Astrocyte of the hippocampus (primary cell): ENCODE results near the gene ABHD1.
"Not testable (repeated sequence)": the region's sequence is repeated elsewhere in the genome, so short reads cannot be mapped to it uniquely, and the experiment has no call there.

Experiments
- DNase-seq: peaks from one replicate; pipeline ENCODE4 v3.0.0; 2011; ENCODE audit warnings: low read depth, low spot score

Gene ABHD1

GRCh38 chr2:27123302-27124150, at the start of gene ABHD1:
Gene ABHD1 (plus strand): TSS chr2:27123815. CDS start chr2:27123949, 134 bp downstream.
- peak; percentile 53 for DNase-seq

DNA sequence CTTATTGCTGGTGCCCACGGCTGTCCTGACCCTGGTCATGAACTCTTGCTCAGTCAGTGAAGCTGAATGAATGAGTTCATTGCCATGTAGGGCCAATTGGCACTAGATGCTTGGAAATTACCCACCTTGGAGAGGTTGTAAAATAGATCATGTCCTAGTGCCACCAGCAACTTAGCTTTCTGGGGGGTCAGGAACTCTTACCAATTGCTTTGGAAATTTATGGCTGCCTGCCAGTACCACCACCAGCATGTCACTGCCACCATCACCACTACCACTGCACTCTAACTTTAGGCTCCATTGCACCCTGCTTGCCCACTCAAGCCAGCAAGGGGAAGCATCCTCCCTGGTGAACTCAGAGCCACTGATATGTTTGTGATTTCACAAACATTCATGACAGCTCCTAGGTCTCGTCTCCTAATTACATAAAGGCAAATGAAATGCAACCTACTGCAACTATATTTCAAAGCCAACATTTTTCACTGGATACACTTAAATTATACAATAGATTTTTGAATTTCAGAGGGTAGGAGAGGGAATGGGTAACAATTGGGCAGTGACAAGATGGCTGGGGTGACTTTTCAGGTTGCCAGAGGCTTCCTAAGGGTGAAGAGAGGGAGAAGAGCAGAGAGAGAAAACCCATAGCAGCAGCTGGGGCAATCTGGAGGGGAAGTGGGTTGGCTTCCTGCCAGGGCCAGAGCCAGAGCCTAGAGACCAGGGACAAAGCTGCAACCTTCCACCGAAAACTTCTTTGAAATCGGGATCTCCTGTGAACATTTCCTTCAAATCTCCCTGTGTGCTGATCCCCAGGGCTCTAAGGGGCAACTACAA, 48.7 kb upstream of the ABHD1 start:
- peak; percentile 19 for DNase-seq

DNA sequence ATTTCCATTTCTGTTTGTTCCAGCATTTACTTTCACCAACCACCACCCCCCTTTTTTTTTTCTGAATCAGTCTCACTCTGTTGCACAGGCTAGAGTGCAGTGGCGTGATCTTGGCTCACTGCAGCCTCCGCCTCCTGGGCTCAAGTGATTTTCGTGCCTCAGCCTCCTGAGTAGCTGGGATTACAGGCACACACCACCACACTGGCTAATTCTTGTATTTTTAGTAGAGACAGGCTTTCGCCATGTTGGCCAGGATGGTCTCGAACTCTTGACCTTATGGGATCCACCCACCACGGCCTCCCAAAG, 48.1 kb upstream of the ABHD1 start:
- not testable (repeated sequence) for DNase-seq

DNA sequence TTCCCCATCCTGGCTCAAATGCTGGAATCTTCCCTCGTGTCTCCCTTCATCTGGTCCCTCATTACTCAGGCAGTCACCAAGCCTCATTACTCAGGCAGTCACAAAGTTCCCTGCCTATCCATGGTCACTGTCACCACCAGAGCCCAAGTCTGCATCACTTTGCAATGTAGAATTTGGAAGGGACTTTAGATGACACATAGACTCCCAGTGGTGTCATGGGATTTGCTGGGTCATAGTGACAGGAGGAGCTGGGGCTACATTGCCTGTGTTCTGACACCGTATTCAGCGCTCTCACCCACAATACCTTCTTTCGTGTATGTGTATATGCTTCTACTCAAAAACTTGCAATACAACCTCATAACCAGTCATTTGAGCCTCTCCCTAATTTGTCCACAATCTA, 47.3 kb upstream of the ABHD1 start:
- no peak for DNase-seq

DNA sequence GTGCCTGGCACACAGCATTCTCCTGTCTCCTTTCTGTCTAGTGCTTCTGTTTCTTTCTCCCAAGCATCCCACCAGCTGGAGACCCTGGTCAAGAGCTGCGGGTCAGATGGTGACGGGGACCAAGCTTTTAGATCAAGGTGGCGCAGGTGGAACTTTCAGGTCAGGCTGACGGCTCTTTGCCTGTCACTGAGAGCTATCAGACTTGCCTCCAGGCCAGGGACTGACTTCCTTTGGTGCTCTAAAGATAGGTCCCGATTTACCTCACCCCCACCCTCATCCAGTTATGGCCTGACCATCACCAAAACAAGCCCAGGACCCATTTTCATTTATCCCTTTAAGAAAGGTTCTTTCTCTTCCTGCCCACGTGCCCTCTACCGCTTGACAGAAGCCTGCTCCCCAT, 46.4 kb upstream of the ABHD1 start:
- no peak for DNase-seq

GRCh38 chr2:27078267-27079194, 45.1 kb upstream of the ABHD1 start, which contains the start of gene EMILIN1:
Gene EMILIN1 (plus strand): TSS chr2:27078615. CDS start chr2:27079066, 451 bp downstream.
- peak; percentile 92 for DNase-seq

DNA sequence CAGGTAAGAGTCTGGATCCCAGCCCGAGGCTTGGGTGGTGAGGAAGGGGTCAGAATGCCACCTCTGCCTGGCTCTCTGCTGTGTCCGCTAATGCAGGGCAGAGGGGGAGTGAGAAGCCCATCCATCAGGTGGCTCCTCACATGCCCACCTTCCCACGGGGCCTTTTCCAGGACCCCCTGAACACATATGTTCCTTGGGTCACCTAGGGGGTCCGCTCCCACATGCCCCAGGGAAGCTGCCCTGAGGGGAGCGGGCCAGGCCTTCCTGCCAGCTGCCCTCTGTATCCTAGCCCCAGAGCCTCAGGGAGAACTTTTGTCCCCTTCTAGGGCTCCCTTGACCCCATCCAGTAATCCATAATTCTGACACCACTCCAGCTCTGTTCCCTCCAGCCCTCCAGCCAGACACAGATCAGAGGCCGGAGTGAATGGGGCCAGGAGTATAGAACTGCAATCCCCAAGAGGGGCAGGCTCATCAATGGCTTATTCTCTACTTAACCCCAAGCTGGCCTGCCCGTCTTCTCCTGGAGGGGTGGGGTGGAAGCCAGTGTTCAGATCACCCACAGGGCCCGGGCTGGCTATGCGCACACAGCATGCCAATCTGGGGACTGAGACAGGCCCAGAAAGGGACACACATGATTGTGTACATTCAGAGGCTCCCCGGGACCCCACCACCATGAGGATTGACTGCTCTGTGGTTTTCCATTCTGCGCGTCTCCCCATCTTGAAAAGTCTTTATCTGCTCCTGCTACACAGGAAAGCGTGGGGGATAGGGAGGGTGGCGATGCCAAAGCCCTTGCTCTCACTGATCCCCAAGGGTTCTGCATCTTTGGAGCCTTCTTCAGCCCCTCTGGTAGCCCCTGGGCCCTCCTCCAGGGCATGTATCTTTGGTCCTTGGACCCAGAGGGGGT, 44.1 kb upstream of the ABHD1 start:
- DNase-seq, result no peak

- no peak for DNase-seq
Measured at GRCh38 chr2:27080140-27080469, 43.5 kb upstream of the ABHD1 start.

GRCh38 chr2:27080603-27080936, 43.0 kb upstream of the ABHD1 start:
- DNase-seq, result no peak

DNA sequence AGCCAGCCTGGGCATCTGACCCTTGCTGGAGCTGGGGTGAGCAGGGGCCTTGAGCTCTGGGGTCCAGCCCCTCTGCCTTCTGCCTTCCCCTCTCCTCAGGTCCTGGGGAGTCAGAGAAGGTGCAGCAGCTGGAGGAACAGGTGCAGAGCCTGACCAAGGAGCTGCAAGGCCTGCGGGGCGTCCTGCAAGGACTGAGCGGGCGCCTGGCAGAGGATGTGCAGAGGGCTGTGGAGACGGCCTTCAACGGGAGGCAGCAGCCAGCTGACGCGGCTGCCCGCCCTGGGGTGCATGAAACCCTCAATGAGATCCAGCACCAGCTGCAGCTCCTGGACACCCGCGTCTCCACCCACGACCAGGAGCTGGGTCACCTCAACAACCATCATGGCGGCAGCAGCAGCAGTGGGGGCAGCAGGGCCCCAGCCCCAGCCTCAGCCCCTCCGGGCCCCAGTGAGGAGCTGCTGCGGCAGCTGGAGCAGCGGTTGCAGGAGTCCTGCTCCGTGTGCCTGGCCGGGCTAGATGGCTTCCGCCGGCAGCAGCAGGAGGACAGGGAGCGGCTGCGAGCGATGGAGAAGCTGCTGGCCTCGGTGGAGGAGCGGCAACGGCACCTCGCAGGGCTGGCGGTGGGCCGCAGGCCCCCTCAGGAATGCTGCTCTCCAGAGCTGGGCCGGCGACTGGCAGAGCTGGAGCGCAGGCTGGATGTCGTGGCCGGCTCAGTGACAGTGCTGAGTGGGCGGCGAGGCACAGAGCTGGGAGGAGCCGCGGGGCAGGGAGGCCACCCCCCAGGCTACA, 41.4 kb upstream of the ABHD1 start:
- no peak for DNase-seq

GRCh38 chr2:27082773-27083409, 40.7 kb upstream of the ABHD1 start:
- no peak for DNase-seq

- no peak for DNase-seq
Measured at GRCh38 chr2:27083410-27084296, 40.0 kb upstream of the ABHD1 start.

DNA sequence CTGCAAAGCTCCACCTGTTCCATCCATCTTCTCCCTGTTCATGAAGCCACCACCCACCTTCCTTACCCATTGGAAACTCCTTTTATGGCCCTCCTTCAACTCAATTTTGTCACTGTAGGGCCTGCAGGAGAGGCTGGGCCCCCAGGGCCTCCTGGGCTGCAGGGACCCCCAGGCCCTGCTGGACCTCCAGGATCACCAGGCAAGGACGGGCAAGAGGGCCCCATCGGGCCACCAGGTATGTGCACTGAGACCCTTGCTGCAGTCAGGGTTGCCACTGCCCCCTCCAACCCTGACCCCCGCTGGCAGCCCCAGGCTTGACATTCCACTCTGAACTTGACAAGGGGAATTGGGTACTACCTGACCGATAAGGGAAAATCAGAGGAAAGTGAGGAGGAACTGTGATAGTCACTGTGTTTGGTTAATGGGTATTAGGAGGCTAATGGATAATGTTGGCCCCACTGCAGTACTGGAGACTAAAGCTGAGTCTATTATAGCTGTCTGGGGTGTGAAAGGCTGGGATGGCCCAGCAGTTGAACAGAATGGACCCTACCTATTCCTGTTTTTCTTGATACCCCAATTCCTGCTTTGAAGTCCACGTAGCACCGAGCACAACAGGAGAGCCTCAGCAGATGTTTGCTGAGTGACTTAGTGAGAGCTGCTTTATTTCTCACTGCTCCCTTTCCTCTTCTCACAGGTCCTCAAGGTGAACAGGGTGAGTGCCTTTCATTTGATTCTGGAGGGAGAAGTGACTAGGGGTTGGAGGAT, 39.1 kb upstream of the ABHD1 start:
- DNase-seq, result no peak

DNA sequence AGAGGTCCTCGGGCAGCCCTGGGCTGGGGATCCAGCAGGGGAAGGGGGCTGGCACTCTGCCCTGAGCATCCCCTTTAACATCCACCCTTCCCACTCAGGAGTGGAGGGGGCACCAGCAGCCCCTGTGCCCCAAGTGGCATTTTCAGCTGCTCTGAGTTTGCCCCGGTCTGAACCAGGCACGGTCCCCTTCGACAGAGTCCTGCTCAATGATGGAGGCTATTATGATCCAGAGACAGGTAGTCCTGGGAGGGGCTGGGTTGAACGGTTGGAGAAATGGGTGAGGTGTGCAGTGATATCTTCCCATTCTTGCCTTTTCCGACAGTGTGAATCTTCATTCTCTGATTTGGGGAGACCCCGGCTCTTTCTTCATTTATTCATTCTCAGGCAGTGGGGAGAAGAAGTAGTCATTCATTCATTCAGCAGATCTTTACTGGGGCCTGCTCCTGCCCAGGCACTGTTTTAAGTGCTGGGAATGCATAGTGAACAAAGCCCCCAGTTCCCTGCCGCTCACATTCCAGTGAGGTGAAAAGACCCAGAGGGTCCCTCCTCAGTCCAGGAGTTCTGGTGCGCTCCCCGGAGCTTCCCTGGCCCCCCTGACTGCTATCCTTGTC, 38.4 kb upstream of the ABHD1 start:
- no peak for DNase-seq

- DNase-seq, result peak; percentile 87
Measured at GRCh38 chr2:27085673-27086089, 37.9 kb upstream of the ABHD1 start.

DNA sequence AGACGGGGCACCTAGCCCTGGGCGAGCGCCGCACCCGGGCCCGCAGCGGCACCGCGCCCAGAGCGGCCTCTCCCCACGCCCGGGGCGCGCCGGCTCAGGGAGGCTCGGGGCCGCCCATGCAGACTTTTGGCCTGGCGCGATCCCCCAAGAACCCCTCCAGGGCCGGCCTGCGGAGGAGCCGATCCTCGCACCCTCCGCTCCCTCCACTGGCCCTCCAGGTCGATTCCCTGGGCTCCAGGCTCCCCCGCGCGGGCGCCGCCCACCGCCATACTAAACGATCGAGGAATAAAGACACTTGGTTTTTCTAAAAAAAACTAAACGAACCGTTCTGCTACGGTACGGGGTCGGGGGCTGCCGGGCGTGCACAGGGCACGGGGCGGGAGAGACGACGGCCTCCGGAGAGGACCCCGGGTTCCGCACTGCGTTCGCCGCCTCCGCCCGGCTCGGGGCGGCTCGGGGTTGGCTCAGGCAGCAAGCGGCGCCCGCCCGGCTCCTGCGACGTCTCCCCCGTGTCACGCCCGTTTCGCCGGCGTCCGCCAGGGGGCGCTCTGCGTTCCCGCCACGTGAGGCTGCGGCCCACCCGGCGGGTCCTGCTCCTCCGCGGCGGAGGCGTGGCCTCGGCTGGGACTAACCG, 37.4 kb upstream of the ABHD1 start:
- DNase-seq, result peak; percentile 99
